ENCODE results near the gene DYNC1H1.

- TF ChIP-seq, protein P1, sequence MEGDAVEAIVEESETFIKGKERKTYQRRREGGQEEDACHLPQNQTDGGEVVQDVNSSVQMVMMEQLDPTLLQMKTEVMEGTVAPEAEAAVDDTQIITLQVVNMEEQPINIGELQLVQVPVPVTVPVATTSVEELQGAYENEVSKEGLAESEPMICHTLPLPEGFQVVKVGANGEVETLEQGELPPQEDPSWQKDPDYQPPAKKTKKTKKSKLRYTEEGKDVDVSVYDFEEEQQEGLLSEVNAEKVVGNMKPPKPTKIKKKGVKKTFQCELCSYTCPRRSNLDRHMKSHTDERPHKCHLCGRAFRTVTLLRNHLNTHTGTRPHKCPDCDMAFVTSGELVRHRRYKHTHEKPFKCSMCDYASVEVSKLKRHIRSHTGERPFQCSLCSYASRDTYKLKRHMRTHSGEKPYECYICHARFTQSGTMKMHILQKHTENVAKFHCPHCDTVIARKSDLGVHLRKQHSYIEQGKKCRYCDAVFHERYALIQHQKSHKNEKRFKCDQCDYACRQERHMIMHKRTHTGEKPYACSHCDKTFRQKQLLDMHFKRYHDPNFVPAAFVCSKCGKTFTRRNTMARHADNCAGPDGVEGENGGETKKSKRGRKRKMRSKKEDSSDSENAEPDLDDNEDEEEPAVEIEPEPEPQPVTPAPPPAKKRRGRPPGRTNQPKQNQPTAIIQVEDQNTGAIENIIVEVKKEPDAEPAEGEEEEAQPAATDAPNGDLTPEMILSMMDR (conservative IDR thresholded peaks at IDR 0.05), result no peak
- TF ChIP-seq ZFX (IDR thresholded peaks at IDR 0.05), result no peak
These were observed 52.2 kb downstream of the DYNC1H1 start for GRCh38 chr14:102016420-102017090.

Data from C4-2B (cell line).